Stimulated activated CD8-positive, alpha-beta memory T cell treated with anti-CD3 and anti-CD28 coated beads, Interleukin-15, amount 100 ng/mL, for 4 hours (primary cell): ENCODE results near the gene UVSSA.

Source experiments
- DNase-seq, 2 donors: peaks; one replicate each; pipeline ENCODE4 v3.0.0-alpha.2; 2020; ENCODE audit warnings: low read depth in 2 of 2

UVSSA gene

GRCh38 chr4:1349359-1350168, 2.6 kb downstream of the UVSSA start:
- no peak for DNase-seq

DNA sequence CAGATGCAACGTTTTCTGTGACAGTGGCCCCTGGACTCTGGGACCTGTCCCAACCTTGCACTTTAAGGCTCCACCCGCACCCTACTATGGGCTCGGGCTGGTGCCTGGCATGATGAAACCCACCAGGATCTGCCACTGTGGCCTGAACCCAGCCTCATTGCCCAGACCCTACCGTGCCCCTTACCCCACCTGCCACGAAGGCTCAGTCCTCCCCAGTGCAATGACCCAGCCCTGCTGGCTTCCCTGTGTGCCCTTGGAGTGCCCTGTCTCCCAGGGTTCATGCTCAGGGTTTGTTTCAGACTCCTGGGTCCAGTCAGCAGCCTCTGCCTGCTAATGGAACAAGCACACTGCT, 3.1 kb downstream of the UVSSA start:
- DNase-seq: no peak

DNA sequence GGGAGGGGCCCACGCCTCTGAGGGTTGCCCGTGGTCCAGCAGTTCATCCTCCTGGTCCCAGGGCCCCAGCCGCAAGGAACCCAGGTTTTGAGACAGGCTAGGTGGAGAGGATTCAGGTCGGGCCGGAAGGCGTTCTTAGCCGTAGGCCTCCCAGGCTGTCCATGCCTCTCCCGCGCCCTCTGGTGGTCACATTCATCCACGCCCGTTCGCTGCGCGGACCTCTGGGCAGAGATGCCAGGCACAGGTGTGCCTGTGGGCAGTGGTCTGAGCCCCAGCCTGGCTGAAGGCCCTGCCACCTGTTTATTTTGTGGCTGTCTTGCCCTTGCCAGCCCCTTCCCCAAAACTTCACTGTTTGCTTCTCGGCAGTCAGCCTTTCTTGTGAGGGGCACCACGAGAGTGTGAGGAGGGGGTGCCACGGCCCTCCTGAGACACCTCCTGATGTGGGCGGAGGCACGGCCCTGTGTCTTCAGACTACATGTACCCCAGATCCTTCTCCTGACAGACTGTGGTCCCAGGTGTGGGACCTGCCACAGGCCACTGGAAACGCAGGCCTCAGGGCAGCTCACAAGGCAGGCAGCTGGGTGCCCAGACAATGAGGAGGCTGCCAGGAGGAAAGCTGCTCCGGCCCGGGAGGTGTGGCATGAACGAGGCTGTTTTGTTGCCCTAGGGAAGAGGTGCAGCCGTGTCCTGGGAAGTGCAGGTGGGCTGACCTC, 5.0 kb downstream of the UVSSA start:
- peak; percentile 60 to 73 for DNase-seq

DNA sequence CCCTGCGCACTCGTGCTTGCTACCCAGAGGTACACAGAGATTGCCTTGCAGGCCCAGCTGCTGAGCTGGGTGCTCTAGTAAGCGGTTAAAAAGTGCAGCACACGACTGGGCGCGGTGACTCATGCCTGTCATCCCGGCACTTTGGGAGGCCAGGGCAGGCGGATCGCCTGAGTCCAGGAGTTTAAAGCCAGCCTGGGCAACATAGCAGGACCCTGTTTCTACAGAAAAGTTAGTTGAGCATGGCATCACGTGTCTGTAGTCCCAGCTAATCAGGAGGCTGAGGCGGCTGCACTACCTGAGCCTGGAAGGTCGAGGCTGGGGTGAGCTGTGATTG, 5.5 kb downstream of the UVSSA start:
- no peak for DNase-seq

DNA sequence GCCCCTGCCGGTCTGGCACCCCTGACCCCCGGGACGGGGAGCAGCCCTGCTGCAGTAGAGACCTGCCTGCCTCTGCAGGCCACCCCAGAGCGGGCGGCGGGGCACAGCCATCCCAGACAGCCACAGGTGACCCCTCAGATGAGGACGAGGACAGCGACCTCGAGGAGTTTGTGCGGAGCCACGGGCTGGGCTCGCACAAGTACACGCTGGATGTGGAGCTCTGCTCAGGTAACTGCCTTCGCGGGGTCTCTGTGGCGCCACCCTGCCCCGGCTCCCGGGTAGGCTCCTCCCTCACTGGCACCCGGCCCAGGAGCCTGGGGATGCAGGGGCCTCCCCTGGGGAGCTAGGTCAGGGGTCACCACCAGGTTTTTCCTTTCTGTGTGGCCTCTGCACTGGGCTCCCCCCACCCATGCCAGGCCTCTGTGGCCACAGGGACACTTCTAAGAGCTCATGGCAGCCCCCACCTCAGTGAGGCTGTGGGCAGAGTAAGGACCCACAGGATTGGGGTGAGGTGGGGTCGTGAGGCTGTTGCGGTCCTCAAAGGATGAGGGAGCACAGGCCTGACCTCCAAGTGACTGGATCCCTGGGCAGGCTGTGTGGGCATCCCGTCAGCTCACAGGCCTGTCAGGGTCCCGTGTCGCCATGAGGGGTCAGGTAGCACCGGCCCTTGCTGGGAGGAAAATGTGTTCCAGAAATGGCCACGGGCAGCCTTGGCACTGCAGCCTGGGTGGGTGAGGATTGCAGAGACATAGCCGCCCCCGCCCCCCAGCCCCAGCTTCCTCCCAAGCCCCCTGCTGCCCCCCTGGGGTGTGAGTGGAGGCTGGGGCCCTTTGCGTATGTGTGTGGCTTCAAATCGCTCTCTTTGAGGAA, 6.4 kb downstream of the UVSSA start:
- DNase-seq: no peak

GRCh38 chr4:1354136-1354982, 7.4 kb downstream of the UVSSA start:
- no peak for DNase-seq

- no peak for DNase-seq
Measured at GRCh38 chr4:1354983-1355275, 7.9 kb downstream of the UVSSA start.

DNA sequence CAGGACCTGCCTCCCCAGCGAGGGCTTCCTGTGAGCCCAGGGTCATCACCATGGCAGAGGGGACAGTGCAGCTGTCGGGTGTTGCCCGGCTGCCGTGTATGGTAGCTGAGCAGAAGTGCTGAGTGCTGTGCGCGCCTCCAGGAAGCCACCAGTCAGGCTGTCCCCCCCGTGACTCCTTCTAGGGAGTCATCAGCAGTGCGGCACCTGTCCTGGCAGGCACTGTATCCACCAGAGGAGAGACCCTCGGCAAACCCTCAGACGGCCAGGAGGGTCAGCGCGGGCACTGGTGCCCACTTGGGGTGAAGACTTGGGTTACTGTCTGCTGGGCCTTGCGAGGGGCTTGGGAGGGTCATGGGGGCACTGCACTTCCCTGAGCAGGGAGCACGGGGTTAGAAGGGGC, 8.4 kb downstream of the UVSSA start:
- DNase-seq: no peak

DNA sequence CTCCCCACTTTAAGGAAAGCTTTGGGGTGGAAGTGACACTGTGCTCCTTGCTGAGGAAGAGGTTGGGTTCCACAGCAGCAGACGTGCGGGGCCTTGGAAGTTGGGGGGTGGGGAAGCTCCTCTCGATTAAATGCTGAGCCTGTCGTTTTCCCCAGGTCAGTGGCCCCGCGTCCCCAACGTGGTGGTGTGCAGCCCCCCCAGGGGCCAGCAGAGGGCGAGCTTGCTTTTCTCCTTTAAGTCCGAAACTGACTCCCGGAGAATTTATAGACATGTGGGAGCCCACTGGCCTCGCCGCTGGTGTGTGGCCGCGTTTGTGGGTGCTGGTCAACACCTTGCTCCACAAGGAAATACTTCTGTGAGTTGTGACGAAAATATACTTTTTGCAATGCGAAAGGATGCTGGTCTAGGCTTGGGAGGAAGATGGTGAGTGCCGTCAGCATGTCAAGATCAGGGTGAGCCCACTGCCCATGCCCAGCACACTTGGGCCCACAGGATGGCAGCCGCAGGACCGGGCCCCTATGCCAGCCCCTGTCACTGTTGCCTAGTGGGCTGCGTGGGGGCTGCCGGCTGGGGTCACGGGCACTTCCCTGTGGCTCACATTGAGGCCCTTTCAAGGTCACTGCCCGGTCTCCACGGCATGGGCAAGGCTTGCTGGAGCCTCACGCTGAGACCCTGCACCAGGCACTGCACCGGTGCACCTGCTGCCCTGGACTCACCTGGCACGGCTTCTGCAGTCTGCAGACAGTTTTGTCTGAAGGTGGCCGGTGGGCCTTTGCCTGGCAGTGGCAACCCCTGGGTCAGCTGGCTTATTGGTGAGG, 9.4 kb downstream of the UVSSA start:
- no peak for DNase-seq

- no peak for DNase-seq
Measured at GRCh38 chr4:1357356-1358248, 10.6 kb downstream of the UVSSA start.

- DNase-seq: no peak
Measured at GRCh38 chr4:1358421-1359143, 11.6 kb downstream of the UVSSA start.

- no peak for DNase-seq
Measured at GRCh38 chr4:1359144-1359501, 12.1 kb downstream of the UVSSA start.

GRCh38 chr4:1359976-1360375, 13.0 kb downstream of the UVSSA start:
- no peak for DNase-seq

DNA sequence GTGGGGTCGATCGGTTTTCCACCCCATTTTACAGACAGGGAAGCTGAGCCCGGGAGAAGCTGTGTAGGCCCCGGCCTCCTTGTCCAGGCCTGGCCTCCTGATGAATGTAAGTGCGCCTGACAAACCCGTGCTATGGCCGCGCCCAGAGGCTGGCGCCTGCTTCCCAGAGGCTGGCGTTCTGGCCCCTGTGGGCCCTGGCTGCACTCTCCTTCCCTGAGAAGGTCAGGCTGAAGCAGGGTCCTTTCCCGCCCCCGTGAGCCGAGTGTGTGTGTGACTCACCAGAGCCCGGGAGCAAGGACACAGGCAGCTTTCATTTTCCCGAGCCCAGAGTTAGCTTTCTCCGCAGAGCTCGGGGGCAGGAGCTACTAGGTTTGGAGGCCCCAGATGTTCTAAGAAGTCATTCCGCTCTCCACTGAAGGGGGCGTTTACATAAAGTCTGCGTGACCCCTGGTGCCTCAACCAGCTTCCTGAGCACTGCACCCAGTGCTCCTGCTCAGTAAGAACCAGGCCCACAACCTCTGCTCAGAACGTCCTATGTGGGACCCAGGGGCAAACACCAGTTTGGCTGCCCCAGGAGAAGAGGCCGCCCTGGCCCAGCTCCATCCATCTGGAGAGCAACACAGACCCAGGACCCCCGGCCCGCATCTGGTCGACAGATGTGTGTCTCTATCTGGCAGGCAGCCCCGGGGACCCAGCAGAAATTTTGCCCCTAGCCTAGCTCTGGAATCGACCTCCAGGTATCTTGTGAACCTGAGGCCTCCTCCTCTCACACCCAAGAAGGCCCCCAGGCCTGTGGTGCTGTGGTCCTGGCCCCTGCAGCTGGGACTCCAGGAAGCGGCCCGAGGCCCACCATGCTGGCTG, 13.6 kb downstream of the UVSSA start:
- DNase-seq: no peak

GRCh38 chr4:1361431-1361830, 14.4 kb downstream of the UVSSA start:
- no peak for DNase-seq

- DNase-seq: no peak
Measured at GRCh38 chr4:1362046-1362445, 15.0 kb downstream of the UVSSA start.

DNA sequence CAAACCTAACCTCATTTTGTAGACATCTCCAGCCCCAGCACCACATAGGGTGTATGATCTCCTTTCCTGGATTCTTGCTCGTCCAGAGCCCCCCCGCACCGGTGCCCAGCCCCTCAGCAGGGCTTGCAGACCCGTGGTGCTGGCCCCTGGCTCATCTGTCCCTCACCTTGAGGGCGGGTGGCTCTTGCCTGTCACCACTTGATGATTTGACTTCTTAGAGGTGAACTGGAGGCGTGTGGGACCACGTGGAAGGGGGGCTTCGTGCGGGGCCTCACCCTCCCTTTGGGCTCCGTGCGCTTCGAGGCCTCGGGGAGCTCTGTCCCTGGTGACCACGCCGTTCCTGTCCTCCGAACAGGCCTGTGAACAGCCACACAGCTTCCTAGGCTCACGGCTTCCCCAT, 15.5 kb downstream of the UVSSA start:
- no peak for DNase-seq

- DNase-seq: no peak
Measured at GRCh38 chr4:1363513-1363912, 16.5 kb downstream of the UVSSA start.
